Brain microvascular endothelial cell (primary cell): ENCODE results near the gene TSSK1B.

Experiments used
- DNase-seq: peaks from one replicate; pipeline ENCODE4 v3.0.0-alpha.2; 2020
- H3K27ac ChIP-seq: fragments of 250-450 bp; sonication (Bioruptor Pico); 2 replicates; pipeline ENCODE4 v1.5.1; 2020; ENCODE audit warnings: mild to moderate bottlenecking, moderate library complexity
- H3K27me3 ChIP-seq: fragments of 250-450 bp; sonication (Bioruptor Pico); replicated peaks from 2 replicates; pipeline ENCODE4 v1.5.1; 2020; ENCODE audit warnings: mild to moderate bottlenecking
- H3K36me3 ChIP-seq: fragments of 250-450 bp; sonication (Bioruptor Pico); replicated peaks from 2 replicates; pipeline ENCODE4 v1.5.1; 2020; ENCODE audit warnings: mild to moderate bottlenecking
- H3K4me3 ChIP-seq: 2 replicates; pipeline ENCODE4 v1.5.1; 2011; ENCODE audit warnings: low read depth, mild to moderate bottlenecking, control low read depth, low read length, moderate library complexity
- in situ Hi-C: cut with HindIII; loops from 2 replicates; pipeline ENCODE4 v1.10.0; 2017; ENCODE audit warnings: low sequenced_read_pairs, low pct_ligation_motif_present
- TF ChIP-seq, protein P1 (sequence below): IDR thresholded peaks from 2 replicates; pipeline ENCODE4 v1.5.1; 2011; ENCODE audit warnings: low read depth, mild to moderate bottlenecking, moderate library complexity, low read length, control low read depth, inconsistent platforms; ENCODE audit errors: missing control alignments

Gene TSSK1B

GRCh38 chr5:113446358-113446927, 11.7 kb upstream of the TSSK1B start:
- TF ChIP-seq, protein P1, sequence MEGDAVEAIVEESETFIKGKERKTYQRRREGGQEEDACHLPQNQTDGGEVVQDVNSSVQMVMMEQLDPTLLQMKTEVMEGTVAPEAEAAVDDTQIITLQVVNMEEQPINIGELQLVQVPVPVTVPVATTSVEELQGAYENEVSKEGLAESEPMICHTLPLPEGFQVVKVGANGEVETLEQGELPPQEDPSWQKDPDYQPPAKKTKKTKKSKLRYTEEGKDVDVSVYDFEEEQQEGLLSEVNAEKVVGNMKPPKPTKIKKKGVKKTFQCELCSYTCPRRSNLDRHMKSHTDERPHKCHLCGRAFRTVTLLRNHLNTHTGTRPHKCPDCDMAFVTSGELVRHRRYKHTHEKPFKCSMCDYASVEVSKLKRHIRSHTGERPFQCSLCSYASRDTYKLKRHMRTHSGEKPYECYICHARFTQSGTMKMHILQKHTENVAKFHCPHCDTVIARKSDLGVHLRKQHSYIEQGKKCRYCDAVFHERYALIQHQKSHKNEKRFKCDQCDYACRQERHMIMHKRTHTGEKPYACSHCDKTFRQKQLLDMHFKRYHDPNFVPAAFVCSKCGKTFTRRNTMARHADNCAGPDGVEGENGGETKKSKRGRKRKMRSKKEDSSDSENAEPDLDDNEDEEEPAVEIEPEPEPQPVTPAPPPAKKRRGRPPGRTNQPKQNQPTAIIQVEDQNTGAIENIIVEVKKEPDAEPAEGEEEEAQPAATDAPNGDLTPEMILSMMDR = no peak
- no peak overlapping the region for H3K4me3 ChIP-seq
- H3K27ac ChIP-seq = no peak overlapping the region
- H3K27me3 ChIP-seq = no peaks in the 10 kb centered on the region
- DNase-seq = no peak
- in situ Hi-C loops = no loop called here
- no peaks in the 10 kb centered on the region for H3K36me3 ChIP-seq

DNA sequence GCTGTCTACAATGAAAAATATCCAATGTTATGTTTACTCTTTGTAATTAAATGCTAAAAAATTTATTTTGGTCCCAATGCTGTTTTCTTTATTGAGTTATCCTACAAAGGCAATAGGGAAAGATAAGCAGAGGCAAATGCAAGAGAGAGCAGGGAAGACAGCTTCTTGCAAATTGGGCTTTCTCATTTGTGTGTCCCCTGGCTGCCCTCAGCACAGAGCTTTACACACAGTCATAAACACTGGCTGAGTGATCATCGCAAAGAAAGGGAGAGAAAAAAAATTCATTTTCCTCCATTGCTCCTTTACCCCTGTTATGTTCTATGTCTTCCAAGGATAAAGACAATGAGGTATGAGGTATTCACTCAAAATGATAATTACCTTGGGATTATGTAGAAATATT, 2.3 kb upstream of the TSSK1B start:
- no peaks in the 10 kb centered on the region for H3K27me3 ChIP-seq
- no peak overlapping the region for H3K4me3 ChIP-seq
- H3K27ac ChIP-seq = no peak overlapping the region
- TF ChIP-seq, protein P1 = no peak
- no peak for DNase-seq
- H3K36me3 ChIP-seq = no peaks in the 10 kb centered on the region
- in situ Hi-C loops = no loop called here

- in situ Hi-C loops = no loop called here
- no peak for DNase-seq
- H3K36me3 ChIP-seq = no peaks in the 10 kb centered on the region
- no peak overlapping the region for H3K27ac ChIP-seq
- no peak overlapping the region for H3K4me3 ChIP-seq
- H3K27me3 ChIP-seq = no peaks in the 10 kb centered on the region
- TF ChIP-seq, protein P1 = no peak
Observed at GRCh38 chr5:113435575-113435974, 786 bp upstream of the TSSK1B start.

- no peak for DNase-seq
- TF ChIP-seq, protein P1 = no peak
- Histone ChIP-seq H3K4me3 (no peak overlapping the region), H3K27me3 (no peaks in the 10 kb centered on the region), H3K36me3 (no peaks in the 10 kb centered on the region), H3K27ac (no peak overlapping the region)
- in situ Hi-C loops = no loop called here
Observed at GRCh38 chr5:113433862-113434612, 752 bp downstream of the TSSK1B start.

GRCh38 chr5:113433071-113433470, 1.7 kb downstream of the TSSK1B start:
- H3K27ac ChIP-seq = no peak overlapping the region
- in situ Hi-C loops = no loop called here
- TF ChIP-seq, protein P1 = no peak
- no peaks in the 10 kb centered on the region for H3K36me3 ChIP-seq
- H3K27me3 ChIP-seq = no peaks in the 10 kb centered on the region
- no peak for DNase-seq
- H3K4me3 ChIP-seq = no peak overlapping the region
